ENCODE measurements around the gene CHMP5. TPM values are rescaled to one million over a fixed set of nuclear protein-coding genes. Genes with fewer than 3 reads are reported as not detected.

CHMP5 gene
- polyA plus RNA-seq, 1 of the 3 experiments (the other 2 are of a cell fraction): 88.3 TPM

DNA sequence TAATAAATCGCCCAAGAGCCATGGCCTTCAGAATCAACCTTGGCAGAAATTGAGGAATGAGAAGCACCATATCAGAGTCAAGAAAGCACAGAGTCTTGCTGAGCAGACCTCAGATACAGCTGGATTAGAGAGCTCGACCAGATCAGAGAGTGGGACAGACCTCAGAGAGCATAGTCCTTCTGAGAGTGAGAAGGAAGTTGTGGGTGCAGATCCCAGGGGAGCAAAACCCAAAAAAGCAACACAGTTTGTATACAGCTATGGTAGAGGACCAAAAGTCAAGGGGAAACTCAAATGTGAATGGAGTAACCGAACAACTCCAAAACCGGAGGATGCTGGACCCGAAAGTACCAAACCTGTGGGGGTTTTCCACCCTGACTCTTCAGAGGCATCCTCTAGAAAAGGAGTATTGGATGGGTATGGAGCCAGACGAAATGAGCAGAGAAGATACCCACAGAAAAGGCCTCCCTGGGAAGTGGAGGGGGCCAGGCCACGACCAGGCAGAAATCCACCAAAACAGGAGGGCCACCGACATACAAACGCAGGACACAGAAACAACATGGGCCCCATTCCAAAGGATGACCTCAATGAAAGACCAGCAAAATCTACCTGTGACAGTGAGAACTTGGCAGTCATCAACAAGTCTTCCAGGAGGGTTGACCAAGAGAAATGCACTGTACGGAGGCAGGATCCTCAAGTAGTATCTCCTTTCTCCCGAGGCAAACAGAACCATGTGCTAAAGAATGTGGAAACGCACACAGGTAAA is 30.0 kb downstream of the CHMP5 start:
- no peak for DNase-seq
- H3K36me3 ChIP-seq (replicated peaks in 1 of 2; ENCODE audit: control insufficient read depth in 1 of 2, insufficient read depth in 2 of 2, low read length in 1 of 2): peaks cover 67 to 74% of the 10 kb centered on the region in 2 experiments
- peaks cover 95% of the 10 kb centered on the region for H3K79me2 ChIP-seq (ENCODE audit: insufficient read depth)
- POLR2A ChIA-PET: no interaction called here
- 90% methylated on average over 12 of the region's 12 CpGs for WGBS (ENCODE audit: low lambda C conversion rate)
- no peaks in the 10 kb centered on the region for H3K9me2 ChIP-seq
- no peak overlapping the region for H3K9ac ChIP-seq
- no peaks in the 10 kb centered on the region for H4K20me1 ChIP-seq (ENCODE audit: insufficient read depth)
- no peak overlapping the region for H3K4me2 ChIP-seq
- no peaks in the 10 kb centered on the region for H3K9me3 ChIP-seq
- peaks cover 4 to 11% of the 10 kb centered on the region in 2 experiments; a peak in 3 of 4 replicates for H3K4me1 ChIP-seq (ENCODE audit: control insufficient read depth in 1 of 2, insufficient read depth in 2 of 2, low read depth in 1 of 2, low read length in 1 of 2)
- no peaks in the 10 kb centered on the region for H3K27me3 ChIP-seq (ENCODE audit: insufficient read depth)
- H3K27ac ChIP-seq (ENCODE audit: low read depth in 2 of 2, low read length in 1 of 2): no peak overlapping the region; a peak in 1 of 4 replicates
- H3F3A ChIP-seq (replicated peaks; ENCODE audit: insufficient read depth): peaks cover 3% of the 10 kb centered on the region
- no peak overlapping the region for H2AFZ ChIP-seq (ENCODE audit: low read depth)
- CTCF ChIA-PET: no interaction called here
- H3K4me3 ChIP-seq (ENCODE audit: low read depth in 2 of 2, low read length in 1 of 2): no peak overlapping the region
- TF ChIP-seq GABPA (IDR thresholded peaks at IDR 0.05; ENCODE audit: low read depth) (no peak), YY1 (IDR thresholded peaks at IDR 0.05; ENCODE audit: low read depth) (no peak), TEAD4 (IDR thresholded peaks at IDR 0.05; ENCODE audit: borderline replicate concordance, insufficient read depth) (no peak), SIN3A (IDR thresholded peaks at IDR 0.05; ENCODE audit: borderline replicate concordance, low read depth, low read length) (no peak), JUND (IDR thresholded peaks at IDR 0.05) (no peak), POLR2AphosphoS5 (IDR thresholded peaks at IDR 0.05; ENCODE audit: low read depth, low read length) (no peak), NFIC (IDR thresholded peaks at IDR 0.05; ENCODE audit: borderline replicate concordance) (no peak), NRF1 (IDR thresholded peaks at IDR 0.05; ENCODE audit: low read depth, low read length) (no peak), RXRA (IDR thresholded peaks at IDR 0.05; ENCODE audit: borderline replicate concordance, low read depth) (no peak), EZH2phosphoT487 (IDR thresholded peaks at IDR 0.05; ENCODE audit: borderline replicate concordance, low read depth) (no peak)

GRCh38 chr9:33295571-33295970 is 30.7 kb downstream of the CHMP5 start:
- peaks cover 1% of the 10 kb centered on the region for H3F3A ChIP-seq (replicated peaks; ENCODE audit: insufficient read depth)
- H4K20me1 ChIP-seq (ENCODE audit: insufficient read depth): no peaks in the 10 kb centered on the region
- CTCF ChIA-PET: interaction anchor here (0.7 to 1.3 kb wide), 2 partner anchors 12 to 328 kb away, joined by 3 read pairs; no protein-coding TSS in a partner anchor
- WGBS (ENCODE audit: low lambda C conversion rate): 98% methylated on average over 2 of the region's 2 CpGs
- H3K9me3 ChIP-seq: no peaks in the 10 kb centered on the region
- H3K4me2 ChIP-seq: no peak overlapping the region
- H3K9me2 ChIP-seq: no peaks in the 10 kb centered on the region
- DNase-seq: no peak
- no peaks in the 10 kb centered on the region for H3K27me3 ChIP-seq (ENCODE audit: insufficient read depth)
- H3K9ac ChIP-seq: no peak overlapping the region
- no peak overlapping the region for H3K27ac ChIP-seq (ENCODE audit: low read depth in 2 of 2, low read length in 1 of 2)
- no peak overlapping the region for H2AFZ ChIP-seq (ENCODE audit: low read depth)
- H3K4me1 ChIP-seq (ENCODE audit: control insufficient read depth in 1 of 2, insufficient read depth in 2 of 2, low read depth in 1 of 2, low read length in 1 of 2): peaks cover 4 to 11% of the 10 kb centered on the region in 2 experiments; a peak in 3 of 4 replicates
- no peak overlapping the region for H3K4me3 ChIP-seq (ENCODE audit: low read depth in 2 of 2, low read length in 1 of 2)
- H3K79me2 ChIP-seq (ENCODE audit: insufficient read depth): peaks cover 99% of the 10 kb centered on the region
- no peak for TF ChIP-seq RAD21 (IDR thresholded peaks at IDR 0.05; ENCODE audit: low read length)
- TF ChIP-seq, protein P1, sequence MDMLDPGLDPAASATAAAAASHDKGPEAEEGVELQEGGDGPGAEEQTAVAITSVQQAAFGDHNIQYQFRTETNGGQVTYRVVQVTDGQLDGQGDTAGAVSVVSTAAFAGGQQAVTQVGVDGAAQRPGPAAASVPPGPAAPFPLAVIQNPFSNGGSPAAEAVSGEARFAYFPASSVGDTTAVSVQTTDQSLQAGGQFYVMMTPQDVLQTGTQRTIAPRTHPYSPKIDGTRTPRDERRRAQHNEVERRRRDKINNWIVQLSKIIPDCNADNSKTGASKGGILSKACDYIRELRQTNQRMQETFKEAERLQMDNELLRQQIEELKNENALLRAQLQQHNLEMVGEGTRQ (IDR thresholded peaks at IDR 0.05; ENCODE audit: borderline replicate concordance, low read depth, low read length): no peak
- TF ChIP-seq GABPA (IDR thresholded peaks at IDR 0.05; ENCODE audit: low read depth): no peak
- no peak for TF ChIP-seq JUND (IDR thresholded peaks at IDR 0.05)
- no peak for TF ChIP-seq IRF3 (IDR thresholded peaks at IDR 0.05; ENCODE audit: low read depth, low read length)
- TF ChIP-seq PBX3 (IDR thresholded peaks at IDR 0.05): no peak
- TF ChIP-seq RXRA (IDR thresholded peaks at IDR 0.05; ENCODE audit: borderline replicate concordance, low read depth): no peak
- no peak for TF ChIP-seq POLR2AphosphoS5 (IDR thresholded peaks at IDR 0.05; ENCODE audit: low read depth, low read length)
- no peak for TF ChIP-seq YY1 (IDR thresholded peaks at IDR 0.05; ENCODE audit: low read depth)
- TF ChIP-seq, protein P2, sequence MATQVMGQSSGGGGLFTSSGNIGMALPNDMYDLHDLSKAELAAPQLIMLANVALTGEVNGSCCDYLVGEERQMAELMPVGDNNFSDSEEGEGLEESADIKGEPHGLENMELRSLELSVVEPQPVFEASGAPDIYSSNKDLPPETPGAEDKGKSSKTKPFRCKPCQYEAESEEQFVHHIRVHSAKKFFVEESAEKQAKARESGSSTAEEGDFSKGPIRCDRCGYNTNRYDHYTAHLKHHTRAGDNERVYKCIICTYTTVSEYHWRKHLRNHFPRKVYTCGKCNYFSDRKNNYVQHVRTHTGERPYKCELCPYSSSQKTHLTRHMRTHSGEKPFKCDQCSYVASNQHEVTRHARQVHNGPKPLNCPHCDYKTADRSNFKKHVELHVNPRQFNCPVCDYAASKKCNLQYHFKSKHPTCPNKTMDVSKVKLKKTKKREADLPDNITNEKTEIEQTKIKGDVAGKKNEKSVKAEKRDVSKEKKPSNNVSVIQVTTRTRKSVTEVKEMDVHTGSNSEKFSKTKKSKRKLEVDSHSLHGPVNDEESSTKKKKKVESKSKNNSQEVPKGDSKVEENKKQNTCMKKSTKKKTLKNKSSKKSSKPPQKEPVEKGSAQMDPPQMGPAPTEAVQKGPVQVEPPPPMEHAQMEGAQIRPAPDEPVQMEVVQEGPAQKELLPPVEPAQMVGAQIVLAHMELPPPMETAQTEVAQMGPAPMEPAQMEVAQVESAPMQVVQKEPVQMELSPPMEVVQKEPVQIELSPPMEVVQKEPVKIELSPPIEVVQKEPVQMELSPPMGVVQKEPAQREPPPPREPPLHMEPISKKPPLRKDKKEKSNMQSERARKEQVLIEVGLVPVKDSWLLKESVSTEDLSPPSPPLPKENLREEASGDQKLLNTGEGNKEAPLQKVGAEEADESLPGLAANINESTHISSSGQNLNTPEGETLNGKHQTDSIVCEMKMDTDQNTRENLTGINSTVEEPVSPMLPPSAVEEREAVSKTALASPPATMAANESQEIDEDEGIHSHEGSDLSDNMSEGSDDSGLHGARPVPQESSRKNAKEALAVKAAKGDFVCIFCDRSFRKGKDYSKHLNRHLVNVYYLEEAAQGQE (IDR thresholded peaks at IDR 0.05; ENCODE audit: low read depth, low read length): no peak
- TF ChIP-seq ELF1 (IDR thresholded peaks at IDR 0.05): no peak
- TF ChIP-seq RCOR1 (IDR thresholded peaks at IDR 0.05; ENCODE audit: low read length): no peak
- no peak for TF ChIP-seq FOXJ3 (CRISPR knock-in tag; IDR thresholded peaks at IDR 0.05)
- no peak for TF ChIP-seq CHD2 (IDR thresholded peaks at IDR 0.05; ENCODE audit: low read length, partially characterized antibody)
- H3K36me3 ChIP-seq (replicated peaks in 1 of 2; ENCODE audit: control insufficient read depth in 1 of 2, insufficient read depth in 2 of 2, low read length in 1 of 2): peaks cover 69 to 79% of the 10 kb centered on the region in 2 experiments
- POLR2A ChIA-PET: no interaction called here

All from SK-N-SH (cell line).